OCI-LY3 (cell line): Measurements from ENCODE around the gene CHD3.

Experiments
- H2AFZ ChIP-seq: fragments of 200-600, 300-600 bp; shearing (Covaris generic); 2 replicates; pipeline ENCODE4 v1.6.0; 2014; ENCODE audit warnings: antibody characterized with exemption, low read depth, low read length
- H3K27ac ChIP-seq: fragments of 200-600, 300-600 bp; sonication (generic); 2 replicates; pipeline ENCODE4 v1.5.1; 2014; ENCODE audit warnings: mild to moderate bottlenecking, low read length, moderate library complexity, mixed read lengths
- H3K27me3 ChIP-seq: fragments of 200-600, 300-600 bp; sonication (generic); 2 replicates; pipeline ENCODE4 v1.6.1; 2014; ENCODE audit warnings: low read depth, low read length, mixed read lengths
- H3K36me3 ChIP-seq: fragments of 200-600, 300-600 bp; sonication (generic); replicated peaks from 2 replicates; pipeline ENCODE3; 2014; ENCODE audit warnings: low read depth, low read length, mixed read lengths
- H3K4me1 ChIP-seq: fragments of 300-600, 200-600 bp; sonication (generic); 2 replicates; pipeline ENCODE4 v1.6.1; 2014; ENCODE audit warnings: low read length, mixed read lengths
- H3K4me2 ChIP-seq: fragments of 200-600, 300-600 bp; sonication (generic); 2 replicates; pipeline ENCODE4 v1.6.1; 2014; ENCODE audit warnings: low read length, mixed read lengths
- H3K4me3 ChIP-seq: fragments of 300-600, 200-600 bp; sonication (generic); 2 replicates; pipeline ENCODE4 v1.5.1; 2014; ENCODE audit warnings: antibody characterized with exemption, mild to moderate bottlenecking, low read length, moderate library complexity
- H3K79me2 ChIP-seq: fragments of 300-600, 200-600 bp; shearing (Covaris generic); 2 replicates; pipeline ENCODE4 v1.6.1; 2014; ENCODE audit warnings: mild to moderate bottlenecking, low read length, mixed read lengths
- H3K9ac ChIP-seq: fragments of 300-600, 200-600 bp; shearing (Covaris generic); 2 replicates; pipeline ENCODE4 v1.6.0; 2014; ENCODE audit warnings: mild to moderate bottlenecking, low read length, moderate library complexity
- H3K9me3 ChIP-seq: fragments of 200-600, 300-600 bp; shearing (Covaris generic); 2 replicates; pipeline ENCODE4 v1.6.1; 2014; ENCODE audit warnings: low read length, mixed read lengths; ENCODE audit not compliant: insufficient read depth
- H4K20me1 ChIP-seq: fragments of 200-600, 300-600 bp; sonication (generic); 2 replicates; pipeline ENCODE4 v1.6.1; 2016; ENCODE audit warnings: low read length, mixed read lengths; ENCODE audit not compliant: insufficient read depth
- EZH2phosphoT487 ChIP-seq: fragments of 200-600 bp; shearing (Covaris generic); IDR thresholded peaks from 2 replicates; pipeline ENCODE4 v1.6.1; 2018; ENCODE audit warnings: antibody characterized with exemption, mixed run types, low read depth
- TF ChIP-seq, protein P1 (sequence below): fragments of 200-600, 300-600 bp; sonication (generic); IDR thresholded peaks from 2 replicates; pipeline ENCODE4 v1.5.1; 2014; ENCODE audit warnings: antibody characterized with exemption, low read length, low read depth

CHD3 gene

GRCh38 chr17:7889166-7889955 lies 772 bp downstream of the CHD3 start:
- Histone ChIP-seq H3K9me3 (no peaks in the 10 kb centered on the region), H3K27me3 (no peaks in the 10 kb centered on the region), H2AFZ (no peak overlapping the region), H3K4me2 (no peak overlapping the region), H4K20me1 (peaks cover 5% of the 10 kb centered on the region; the same call in 1 of the 2 replicates), H3K27ac (no peak overlapping the region), H3K36me3 (peaks cover 3% of the 10 kb centered on the region), H3K4me3 (no peak overlapping the region), H3K4me1 (peaks cover 4% of the 10 kb centered on the region; the same call in 1 of the 2 replicates), H3K9ac (no peak overlapping the region), H3K79me2 (peaks cover 39% of the 10 kb centered on the region)
- TF ChIP-seq, protein P1, sequence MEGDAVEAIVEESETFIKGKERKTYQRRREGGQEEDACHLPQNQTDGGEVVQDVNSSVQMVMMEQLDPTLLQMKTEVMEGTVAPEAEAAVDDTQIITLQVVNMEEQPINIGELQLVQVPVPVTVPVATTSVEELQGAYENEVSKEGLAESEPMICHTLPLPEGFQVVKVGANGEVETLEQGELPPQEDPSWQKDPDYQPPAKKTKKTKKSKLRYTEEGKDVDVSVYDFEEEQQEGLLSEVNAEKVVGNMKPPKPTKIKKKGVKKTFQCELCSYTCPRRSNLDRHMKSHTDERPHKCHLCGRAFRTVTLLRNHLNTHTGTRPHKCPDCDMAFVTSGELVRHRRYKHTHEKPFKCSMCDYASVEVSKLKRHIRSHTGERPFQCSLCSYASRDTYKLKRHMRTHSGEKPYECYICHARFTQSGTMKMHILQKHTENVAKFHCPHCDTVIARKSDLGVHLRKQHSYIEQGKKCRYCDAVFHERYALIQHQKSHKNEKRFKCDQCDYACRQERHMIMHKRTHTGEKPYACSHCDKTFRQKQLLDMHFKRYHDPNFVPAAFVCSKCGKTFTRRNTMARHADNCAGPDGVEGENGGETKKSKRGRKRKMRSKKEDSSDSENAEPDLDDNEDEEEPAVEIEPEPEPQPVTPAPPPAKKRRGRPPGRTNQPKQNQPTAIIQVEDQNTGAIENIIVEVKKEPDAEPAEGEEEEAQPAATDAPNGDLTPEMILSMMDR: no peak
- TF ChIP-seq EZH2phosphoT487: no peak

- Histone ChIP-seq H3K9me3 (no peaks in the 10 kb centered on the region), H3K4me2 (no peak overlapping the region), H3K27ac (no peak overlapping the region), H3K4me3 (no peak overlapping the region), H2AFZ (no peak overlapping the region), H3K9ac (no peak overlapping the region), H3K4me1 (no peaks in the 10 kb centered on the region), H3K36me3 (peaks cover 18% of the 10 kb centered on the region), H3K27me3 (no peaks in the 10 kb centered on the region), H3K79me2 (peaks cover 9% of the 10 kb centered on the region), H4K20me1 (no peaks in the 10 kb centered on the region)
- TF ChIP-seq, protein P1: no peak
- no peak for TF ChIP-seq EZH2phosphoT487
Observed at GRCh38 chr17:7893187-7893880, 4.7 kb downstream of the CHD3 start.

DNA sequence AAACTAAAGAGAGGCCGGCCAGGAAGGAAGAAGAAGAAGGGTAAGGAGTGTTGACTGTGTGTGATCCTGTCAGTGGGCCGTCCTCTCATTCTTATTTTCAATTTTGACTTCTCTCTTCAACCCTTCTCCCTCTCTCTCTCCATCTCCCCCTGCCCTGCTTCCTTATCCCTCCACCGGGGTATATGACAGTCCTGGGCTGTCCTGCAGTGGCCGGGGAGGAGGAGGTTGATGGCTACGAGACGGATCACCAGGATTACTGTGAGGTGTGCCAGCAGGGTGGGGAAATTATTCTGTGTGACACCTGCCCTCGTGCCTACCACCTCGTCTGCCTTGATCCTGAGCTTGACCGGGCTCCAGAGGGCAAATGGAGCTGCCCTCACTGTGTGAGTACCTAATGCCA lies 5.6 kb downstream of the CHD3 start:
- no peak overlapping the region for H3K9ac ChIP-seq
- no peak overlapping the region for H2AFZ ChIP-seq
- H3K4me2 ChIP-seq: no peak overlapping the region
- no peaks in the 10 kb centered on the region for H4K20me1 ChIP-seq
- no peaks in the 10 kb centered on the region for H3K9me3 ChIP-seq
- no peak for TF ChIP-seq EZH2phosphoT487
- TF ChIP-seq, protein P1: no peak
- H3K27me3 ChIP-seq: no peaks in the 10 kb centered on the region
- H3K79me2 ChIP-seq: no peaks in the 10 kb centered on the region
- no peaks in the 10 kb centered on the region for H3K4me1 ChIP-seq
- peaks cover 27% of the 10 kb centered on the region for H3K36me3 ChIP-seq
- no peak overlapping the region for H3K4me3 ChIP-seq
- no peak overlapping the region for H3K27ac ChIP-seq

- H3K27ac ChIP-seq: no peak overlapping the region
- no peak overlapping the region for H2AFZ ChIP-seq
- H3K4me2 ChIP-seq: no peak overlapping the region
- peaks cover 32% of the 10 kb centered on the region for H3K36me3 ChIP-seq
- H3K9me3 ChIP-seq: no peaks in the 10 kb centered on the region
- TF ChIP-seq EZH2phosphoT487: no peak
- TF ChIP-seq, protein P1: no peak
- no peaks in the 10 kb centered on the region for H4K20me1 ChIP-seq
- H3K27me3 ChIP-seq: no peaks in the 10 kb centered on the region
- H3K4me1 ChIP-seq: no peaks in the 10 kb centered on the region
- H3K9ac ChIP-seq: no peak overlapping the region
- H3K4me3 ChIP-seq: no peak overlapping the region
- H3K79me2 ChIP-seq: no peaks in the 10 kb centered on the region
Observed at GRCh38 chr17:7894866-7895265, 6.3 kb downstream of the CHD3 start.
